SU-DHL-6 (cell line): Measurements from ENCODE around the gene RBMS3.

Experiments
- CTCF ChIP-seq: fragments of 200-600 bp; sonication (generic); IDR thresholded peaks from one replicate; pipeline ENCODE4 v1.5.1; 2017; ENCODE audit warnings: antibody characterized with exemption, mild to moderate bottlenecking, low read length, moderate library complexity; ENCODE audit not compliant: insufficient read depth, poor library complexity, severe bottlenecking
- EZH2phosphoT487 ChIP-seq: fragments of 200-600 bp; sonication (generic), shearing (Covaris generic); conservative IDR thresholded peaks from 2 replicates; pipeline ENCODE4 v1.6.1; 2018; ENCODE audit warnings: mild to moderate bottlenecking, antibody characterized with exemption, low read length, moderate library complexity, mixed read lengths

DNA sequence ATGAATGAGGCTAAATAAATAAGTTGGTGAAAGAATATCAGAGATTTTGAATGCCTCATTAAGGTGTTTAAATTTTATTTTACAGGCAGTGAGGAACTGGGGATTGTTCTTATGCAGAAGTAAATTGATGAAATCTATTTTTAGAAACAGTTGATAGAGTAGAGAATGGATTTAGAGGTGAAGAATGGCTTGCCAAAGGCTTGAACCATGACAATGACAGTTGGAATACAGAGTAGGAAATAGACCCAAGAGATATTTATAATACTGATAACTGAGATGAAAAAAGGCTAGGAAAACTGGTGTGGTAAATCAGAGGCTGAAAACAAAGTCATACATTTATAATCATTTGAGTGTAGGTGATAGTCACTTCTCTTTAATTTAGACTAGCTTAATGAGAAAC lies 39.0 kb upstream of the RBMS3 start:
- TF ChIP-seq CTCF, result no peak
- no peak for TF ChIP-seq EZH2phosphoT487
